Adipocyte (in vitro differentiated cells): ENCODE results near the gene EEF1AKMT3.

ENCODE experiments used
- DNase-seq: peaks from one replicate; pipeline ENCODE4 v3.0.0-alpha.2; 2015; ENCODE audit warnings: low read depth
- H3K27me3 ChIP-seq: replicated peaks from 2 replicates; pipeline ENCODE4 v1.7.0; 2013; ENCODE audit warnings: mild to moderate bottlenecking, low read length, moderate library complexity; ENCODE audit not compliant: control insufficient read depth, insufficient read depth
- H3K36me3 ChIP-seq: 2 replicates; pipeline ENCODE4 v1.7.0; 2013; ENCODE audit warnings: low read length, mild to moderate bottlenecking, moderate library complexity; ENCODE audit not compliant: control insufficient read depth, insufficient read depth, severe bottlenecking
- H3K4me1 ChIP-seq: 2 replicates; pipeline ENCODE4 v1.7.0; 2013; ENCODE audit warnings: mild to moderate bottlenecking, low read length, moderate library complexity; ENCODE audit not compliant: control insufficient read depth, insufficient read depth
- H3K4me3 ChIP-seq: 2 replicates; pipeline ENCODE4 v1.7.0; 2013; ENCODE audit warnings: mild to moderate bottlenecking, low read length, moderate library complexity
- H3K9ac ChIP-seq: 2 replicates; pipeline ENCODE4 v1.7.0; 2013; ENCODE audit warnings: mild to moderate bottlenecking, low read length, moderate library complexity
- H3K9me3 ChIP-seq: 2 replicates; pipeline ENCODE4 v1.7.0; 2013; ENCODE audit warnings: mild to moderate bottlenecking, low read length, moderate library complexity; ENCODE audit not compliant: control insufficient read depth

Gene EEF1AKMT3

GRCh38 chr12:57755194-57755453 is 17.3 kb upstream of the EEF1AKMT3 start:
- Histone ChIP-seq H3K4me3 (no peak overlapping the region), H3K9me3 (no peaks in the 10 kb centered on the region), H3K36me3 (peaks cover 8% of the 10 kb centered on the region), H3K4me1 (peaks cover 20% of the 10 kb centered on the region), H3K9ac (no peak overlapping the region), H3K27me3 (peaks cover 11% of the 10 kb centered on the region)
- DNase-seq, result no peak

DNA sequence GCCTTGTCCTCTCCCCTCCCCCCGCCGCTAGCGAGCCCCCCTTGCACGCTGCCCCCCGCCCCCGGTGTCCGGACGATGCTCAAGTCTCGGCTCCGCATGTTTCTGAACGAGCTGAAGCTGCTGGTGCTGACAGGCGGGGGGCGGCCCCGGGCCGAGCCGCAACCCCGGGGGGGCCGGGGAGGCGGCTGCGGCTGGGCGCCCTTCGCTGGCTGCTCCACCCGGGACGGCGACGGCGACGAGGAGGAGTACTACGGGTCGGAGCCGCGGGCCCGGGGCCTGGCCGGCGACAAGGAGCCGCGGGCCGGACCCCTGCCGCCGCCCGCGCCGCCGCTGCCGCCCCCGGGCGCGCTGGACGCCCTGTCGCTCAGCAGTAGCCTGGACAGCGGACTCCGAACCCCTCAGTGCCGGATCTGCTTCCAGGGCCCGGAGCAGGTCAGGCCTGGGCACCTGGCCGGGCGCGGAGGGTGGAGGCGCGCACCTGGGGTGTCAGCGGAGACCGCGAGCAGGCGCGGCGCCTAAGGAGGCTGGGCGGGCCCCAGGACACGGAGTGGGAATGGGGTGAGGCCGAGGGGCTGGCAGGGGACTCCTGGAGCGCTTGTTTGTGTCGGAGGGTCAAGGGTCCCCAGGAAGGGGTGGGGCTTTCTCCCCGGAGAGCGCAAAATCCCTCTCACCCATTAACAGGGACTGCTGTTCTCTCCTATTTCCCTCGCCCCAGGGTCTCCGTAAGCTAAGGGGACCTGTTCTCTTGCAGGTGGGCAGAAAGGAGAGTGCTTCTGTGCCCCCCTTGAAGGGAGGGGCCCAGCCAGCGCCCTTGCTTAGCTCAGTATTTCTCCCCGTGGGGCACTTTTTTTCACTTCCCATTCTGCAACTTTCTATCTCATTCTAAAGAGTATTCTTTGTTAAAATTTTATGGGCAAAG is 16.7 kb upstream of the EEF1AKMT3 start:
- DNase-seq, result peak; percentile 53
- Histone ChIP-seq H3K9ac (no peak overlapping the region), H3K9me3 (no peaks in the 10 kb centered on the region), H3K36me3 (peaks cover 2% of the 10 kb centered on the region), H3K4me1 (peaks cover 17% of the 10 kb centered on the region), H3K4me3 (peak overlapping the region; percentile 67), H3K27me3 (peaks cover 11% of the 10 kb centered on the region)

DNA sequence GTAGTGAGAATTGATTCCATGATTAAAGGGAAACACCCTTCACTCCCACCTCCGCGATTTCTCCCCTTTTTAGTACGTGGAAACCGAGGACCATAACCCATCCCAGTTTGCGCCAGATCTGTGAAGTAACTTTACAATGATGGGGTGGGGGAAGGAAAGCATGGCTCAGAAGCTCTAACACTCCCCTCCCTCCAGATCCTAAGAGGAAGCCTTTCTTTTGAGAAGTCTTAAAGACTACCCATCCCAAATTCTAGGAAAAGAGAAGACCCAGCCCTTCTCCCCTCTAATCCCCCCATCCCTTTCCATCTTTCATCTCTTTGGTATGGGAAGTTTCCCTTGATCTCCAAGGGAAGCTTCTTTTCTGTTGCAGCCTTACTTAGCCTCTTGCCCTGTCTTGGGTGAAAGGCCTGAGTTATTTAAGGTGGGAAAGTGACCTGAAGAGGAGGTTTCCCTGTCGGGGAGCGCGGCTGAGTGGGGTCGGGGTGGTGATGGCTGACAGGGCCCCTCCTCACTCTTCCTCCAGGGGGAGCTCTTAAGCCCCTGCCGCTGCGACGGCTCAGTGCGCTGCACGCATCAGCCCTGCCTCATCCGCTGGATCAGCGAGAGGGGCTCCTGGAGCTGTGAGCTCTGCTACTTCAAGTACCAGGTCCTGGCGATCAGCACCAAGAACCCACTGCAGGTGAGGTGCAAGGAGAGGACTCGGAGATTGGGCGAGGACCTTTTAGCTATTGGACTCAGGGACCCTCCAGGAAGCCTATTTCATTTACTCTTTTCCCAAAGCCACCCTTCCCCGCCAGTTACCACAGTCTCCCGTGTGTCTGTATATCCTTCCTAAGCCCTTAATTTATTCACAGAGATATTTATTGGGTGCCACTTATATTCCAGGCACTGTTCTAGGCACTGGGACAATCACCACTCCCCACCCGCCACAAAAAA is 15.7 kb upstream of the EEF1AKMT3 start:
- H3K9me3 ChIP-seq, result no peaks in the 10 kb centered on the region
- peaks cover 13% of the 10 kb centered on the region for H3K27me3 ChIP-seq
- DNase-seq, result no peak
- H3K4me3 ChIP-seq, result no peak overlapping the region
- peaks cover 9% of the 10 kb centered on the region for H3K4me1 ChIP-seq
- no peak overlapping the region for H3K9ac ChIP-seq
- no peaks in the 10 kb centered on the region for H3K36me3 ChIP-seq

DNA sequence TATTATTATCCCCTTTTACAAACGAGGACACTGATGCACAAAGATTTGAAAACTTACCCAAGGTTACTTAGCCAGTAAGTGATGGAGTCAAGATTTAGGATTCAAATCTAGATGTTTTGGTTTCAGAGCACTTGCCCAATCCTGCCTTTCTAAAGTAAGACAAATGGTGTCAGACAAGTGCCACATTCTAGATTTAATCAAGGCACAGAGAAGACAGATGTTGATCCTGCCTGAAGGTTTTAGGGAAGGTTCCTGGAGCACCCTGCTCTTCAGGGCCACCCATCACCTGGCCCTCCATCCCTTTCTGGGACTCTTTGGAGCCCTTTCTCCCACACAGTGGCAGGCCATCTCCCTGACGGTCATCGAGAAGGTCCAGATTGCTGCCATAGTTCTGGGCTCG is 14.6 kb upstream of the EEF1AKMT3 start:
- no peak overlapping the region for H3K4me3 ChIP-seq
- no peak overlapping the region for H3K9ac ChIP-seq
- H3K36me3 ChIP-seq, result no peaks in the 10 kb centered on the region
- peaks cover 6% of the 10 kb centered on the region for H3K4me1 ChIP-seq
- no peak for DNase-seq
- peaks cover 13% of the 10 kb centered on the region for H3K27me3 ChIP-seq
- H3K9me3 ChIP-seq, result no peaks in the 10 kb centered on the region

GRCh38 chr12:57758552-57759359 is 13.7 kb upstream of the EEF1AKMT3 start:
- DNase-seq, result no peak
- Histone ChIP-seq H3K4me1 (peaks cover 4% of the 10 kb centered on the region), H3K4me3 (no peak overlapping the region), H3K9ac (no peak overlapping the region), H3K9me3 (no peaks in the 10 kb centered on the region), H3K27me3 (peaks cover 17% of the 10 kb centered on the region), H3K36me3 (no peaks in the 10 kb centered on the region)

DNA sequence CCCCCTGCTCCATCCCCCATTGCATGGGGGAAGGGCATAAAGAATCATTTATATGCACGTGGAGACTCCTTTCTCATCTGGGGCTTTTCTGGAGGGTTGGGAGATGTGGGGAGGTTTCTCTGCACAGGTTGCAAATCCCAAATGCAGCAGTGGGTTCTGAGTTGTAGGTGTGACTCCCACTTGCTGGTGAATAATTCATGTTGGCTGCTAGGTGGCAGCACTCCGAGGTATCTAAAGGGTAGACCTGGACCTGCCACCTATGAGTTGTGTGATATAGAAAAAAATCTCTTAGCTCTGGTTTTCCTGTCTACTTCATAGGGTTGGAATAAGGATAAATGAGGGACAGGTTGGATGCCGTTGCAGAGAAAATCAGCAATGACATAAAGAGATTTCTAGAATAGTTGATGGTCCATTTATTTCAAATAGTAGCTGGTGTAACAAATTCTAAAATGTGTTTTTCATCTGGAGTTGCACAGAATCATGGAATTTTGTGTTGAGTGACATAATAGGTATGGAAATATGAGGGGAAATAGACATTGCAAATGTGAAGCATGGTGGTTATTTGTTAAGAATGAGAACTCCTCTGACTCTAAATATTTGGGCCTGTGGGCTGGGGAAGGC is 12.9 kb upstream of the EEF1AKMT3 start:
- Histone ChIP-seq H3K4me3 (no peak overlapping the region), H3K36me3 (no peaks in the 10 kb centered on the region), H3K9me3 (no peaks in the 10 kb centered on the region), H3K9ac (no peak overlapping the region), H3K27me3 (peaks cover 22% of the 10 kb centered on the region), H3K4me1 (peaks cover 4% of the 10 kb centered on the region)
- peak; percentile 34 for DNase-seq

- no peaks in the 10 kb centered on the region for H3K36me3 ChIP-seq
- no peaks in the 10 kb centered on the region for H3K9me3 ChIP-seq
- DNase-seq, result no peak
- no peak overlapping the region for H3K4me3 ChIP-seq
- H3K27me3 ChIP-seq, result peaks cover 30% of the 10 kb centered on the region
- peaks cover 13% of the 10 kb centered on the region for H3K4me1 ChIP-seq
- H3K9ac ChIP-seq, result no peak overlapping the region
Measured at GRCh38 chr12:57760347-57760982, 11.9 kb upstream of the EEF1AKMT3 start.

DNA sequence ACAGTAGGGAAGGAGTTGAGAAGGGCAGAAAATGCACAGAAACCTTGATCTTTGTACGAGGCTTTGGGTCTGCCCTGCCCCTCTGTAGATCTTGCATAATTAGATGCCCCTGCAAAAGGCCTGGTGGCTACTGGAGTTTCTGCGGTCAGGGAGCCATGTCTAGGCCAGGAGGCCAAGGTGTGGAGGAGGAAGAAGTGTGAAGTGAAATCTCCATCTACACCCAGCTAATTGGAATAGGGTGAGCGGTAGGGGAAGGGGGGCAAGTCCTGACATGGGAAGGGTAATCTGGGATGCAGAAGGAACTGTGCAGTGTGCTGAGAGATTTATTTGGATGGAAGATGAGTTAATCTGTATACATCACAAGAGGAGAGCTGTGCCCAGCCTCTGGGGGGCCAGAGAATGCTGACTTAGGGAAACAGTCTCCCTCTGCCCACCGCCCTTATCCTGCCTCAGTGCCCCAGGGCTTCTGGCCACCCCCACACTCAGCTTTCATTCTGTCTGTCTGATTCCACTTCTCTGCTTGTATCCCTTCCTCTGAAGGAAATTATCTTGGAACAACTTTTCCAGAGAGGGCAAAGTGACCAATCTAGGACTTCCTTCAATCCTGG is 10.9 kb upstream of the EEF1AKMT3 start:
- H3K27me3 ChIP-seq, result peaks cover 38% of the 10 kb centered on the region
- H3K9me3 ChIP-seq, result no peaks in the 10 kb centered on the region
- H3K4me3 ChIP-seq, result no peak overlapping the region
- H3K4me1 ChIP-seq, result peaks cover 19% of the 10 kb centered on the region
- DNase-seq, result no peak
- H3K9ac ChIP-seq, result no peak overlapping the region
- no peaks in the 10 kb centered on the region for H3K36me3 ChIP-seq

- H3K4me3 ChIP-seq, result no peak overlapping the region
- H3K36me3 ChIP-seq, result no peaks in the 10 kb centered on the region
- no peaks in the 10 kb centered on the region for H3K9me3 ChIP-seq
- H3K4me1 ChIP-seq, result peaks cover 28% of the 10 kb centered on the region
- peaks cover 43% of the 10 kb centered on the region for H3K27me3 ChIP-seq
- H3K9ac ChIP-seq, result no peak overlapping the region
- DNase-seq, result no peak
Measured at GRCh38 chr12:57762463-57762862, 10.0 kb upstream of the EEF1AKMT3 start.
